ENCODE results near the gene RPS6KA1.
"Not testable (repeated sequence)": the region's sequence is repeated elsewhere in the genome, so short reads cannot be mapped to it uniquely, and the experiment has no call there.

Gene RPS6KA1

GRCh38 chr1:26529655-26530409 is at the start of gene RPS6KA1:
Gene RPS6KA1 (plus strand): TSS chr1:26529761. CDS start chr1:26529921, 160 bp downstream.
- peak; percentile 31 for DNase-seq

- no peak for DNase-seq
Observed at GRCh38 chr1:26482921-26483320, 46.6 kb upstream of the RPS6KA1 start.

GRCh38 chr1:26483980-26484379 is 45.6 kb upstream of the RPS6KA1 start:
- no peak for DNase-seq

DNA sequence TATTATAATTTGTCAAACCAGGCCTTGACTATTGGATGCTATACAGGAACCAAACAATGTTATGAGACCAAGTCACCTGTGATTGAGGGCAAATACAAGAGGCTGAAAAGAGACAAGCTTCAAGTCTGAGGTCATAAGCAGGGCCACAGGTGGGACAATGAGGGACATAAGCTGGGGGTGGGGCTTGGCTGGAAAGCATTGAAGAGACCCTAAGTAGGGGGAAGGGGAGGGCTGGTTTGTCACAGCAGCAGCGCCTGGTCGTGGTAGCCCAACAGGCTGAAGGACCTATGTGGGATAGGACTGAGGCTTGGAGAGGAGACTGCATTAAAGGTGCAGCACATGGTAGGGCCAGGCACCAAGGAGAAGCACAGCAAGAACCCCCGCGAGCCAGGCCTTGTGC is 39.4 kb upstream of the RPS6KA1 start:
- DNase-seq: no peak

GRCh38 chr1:26493267-26493666 is 36.3 kb upstream of the RPS6KA1 start:
- peak; percentile 32 for DNase-seq

GRCh38 chr1:26493938-26494337 is 35.6 kb upstream of the RPS6KA1 start:
- DNase-seq: no peak

- no peak for DNase-seq
Observed at GRCh38 chr1:26496861-26497260, 32.7 kb upstream of the RPS6KA1 start.

GRCh38 chr1:26498894-26499293 is 30.7 kb upstream of the RPS6KA1 start:
- no peak for DNase-seq

DNA sequence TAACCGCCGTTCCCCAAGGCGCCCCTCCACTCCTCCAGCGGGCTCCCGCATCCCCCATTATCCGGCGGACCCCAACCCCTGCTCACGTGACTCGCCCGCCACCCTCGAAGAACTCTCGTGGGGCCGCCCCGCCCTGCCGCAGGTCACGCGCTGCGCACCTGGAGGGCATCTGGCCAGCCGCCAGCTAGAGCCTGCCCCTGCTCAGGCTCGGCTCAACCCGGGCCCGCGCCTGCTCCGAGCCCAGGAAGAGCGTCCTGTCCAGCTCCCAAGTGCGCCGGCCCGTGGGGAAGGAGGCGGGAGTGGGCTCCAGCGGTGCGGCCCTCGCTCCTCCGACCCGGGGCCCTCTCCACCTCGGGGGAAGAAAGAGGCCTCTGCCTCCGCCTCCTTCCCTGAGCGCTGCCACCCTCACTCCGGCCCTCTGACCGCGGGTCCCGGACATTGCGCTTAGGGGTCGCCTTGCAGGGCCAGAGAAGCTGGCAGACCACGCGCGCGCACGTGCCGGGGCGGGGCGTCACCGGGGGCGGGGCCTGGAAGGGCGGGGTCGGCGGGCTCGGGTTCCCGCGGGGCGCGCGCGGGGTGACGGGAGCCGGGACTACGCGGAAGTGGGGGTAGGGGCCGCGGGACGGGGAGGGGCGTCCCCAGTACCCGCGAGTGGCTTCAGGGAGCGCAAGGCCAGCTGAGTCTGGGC is 28.9 kb upstream of the RPS6KA1 start:
- DNase-seq: no peak

DNA sequence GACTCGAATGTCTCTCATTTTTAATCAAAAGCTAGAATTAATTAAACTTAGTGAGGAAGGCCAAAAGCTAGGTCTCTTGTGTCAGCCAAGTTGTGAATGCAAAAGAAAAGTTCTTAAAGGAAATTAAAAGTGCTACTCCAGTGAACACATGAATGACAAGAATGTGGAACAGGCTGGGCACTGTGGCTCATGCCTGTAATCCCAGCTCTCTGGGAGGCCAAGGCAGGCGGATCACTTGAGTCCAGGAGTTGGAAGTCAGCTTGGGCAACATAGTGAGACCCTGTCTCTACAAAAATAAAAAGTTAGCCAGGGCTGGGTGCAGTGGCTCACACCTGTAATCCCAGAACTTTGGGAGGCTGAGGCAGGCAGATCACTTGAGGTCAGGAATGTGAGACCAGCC is 18.9 kb upstream of the RPS6KA1 start:
- not testable (repeated sequence) for DNase-seq

- not testable (repeated sequence) for DNase-seq
Observed at GRCh38 chr1:26515836-26516235, 13.7 kb upstream of the RPS6KA1 start.

GRCh38 chr1:26516987-26517765 is 12.4 kb upstream of the RPS6KA1 start:
- no peak for DNase-seq

DNA sequence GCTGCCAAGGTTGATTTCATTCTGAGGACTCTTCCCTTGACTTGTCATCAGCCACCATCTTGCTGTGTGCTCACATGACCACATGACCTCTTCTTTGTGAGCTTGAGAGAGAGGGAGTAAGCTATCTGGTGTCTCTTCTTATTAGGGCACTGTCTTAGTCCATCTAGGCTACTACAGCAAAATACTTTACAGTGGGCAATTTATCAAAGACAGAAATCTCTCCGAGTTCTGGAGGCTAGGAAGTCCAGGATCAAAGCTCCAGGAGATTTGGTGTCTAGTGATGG is 11.9 kb upstream of the RPS6KA1 start:
- peak; percentile 24 for DNase-seq

DNA sequence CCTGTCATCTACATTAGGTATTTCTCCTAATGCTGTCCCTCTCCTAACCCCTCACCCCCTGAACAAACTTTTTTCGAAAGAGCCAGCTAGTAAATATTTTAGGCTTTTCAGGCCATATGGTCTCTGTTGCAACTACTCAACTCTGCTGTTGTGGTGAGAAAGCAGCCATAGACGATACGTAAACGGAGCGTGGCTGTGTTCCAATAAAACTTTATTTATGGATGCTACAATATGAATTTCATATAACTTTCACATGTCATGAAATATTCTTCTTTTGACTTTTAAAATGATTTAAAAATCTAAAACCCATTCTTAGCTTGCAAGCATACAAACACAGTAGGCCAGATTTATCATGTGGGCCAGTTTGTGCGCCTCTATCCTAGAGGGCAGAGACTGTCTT is 11.2 kb upstream of the RPS6KA1 start:
- DNase-seq: no peak

GRCh38 chr1:26520339-26520738 is 9.2 kb upstream of the RPS6KA1 start:
- no peak for DNase-seq

DNA sequence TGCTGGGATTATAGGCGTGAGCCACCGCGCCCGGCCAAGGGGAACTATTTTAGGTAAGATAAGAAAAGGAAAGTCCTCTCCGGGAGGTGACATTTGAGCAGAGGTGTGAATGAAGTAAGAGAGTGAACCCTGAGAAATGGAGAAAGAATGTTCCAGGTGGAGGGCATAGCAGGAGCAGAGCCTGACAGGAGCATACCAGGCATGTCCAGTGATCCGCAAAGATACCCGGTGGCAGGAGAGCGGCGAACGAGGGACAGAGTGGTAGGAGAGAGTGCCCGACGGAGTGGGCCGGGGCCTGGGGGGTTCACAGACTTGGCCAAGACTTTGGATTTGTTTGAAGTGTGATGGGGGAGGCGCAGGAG is 7.9 kb upstream of the RPS6KA1 start:
- DNase-seq: no peak

- DNase-seq: no peak
Observed at GRCh38 chr1:26522073-26522472, 7.5 kb upstream of the RPS6KA1 start.

GRCh38 chr1:26524181-26524580 is 5.4 kb upstream of the RPS6KA1 start:
- no peak for DNase-seq

DNA sequence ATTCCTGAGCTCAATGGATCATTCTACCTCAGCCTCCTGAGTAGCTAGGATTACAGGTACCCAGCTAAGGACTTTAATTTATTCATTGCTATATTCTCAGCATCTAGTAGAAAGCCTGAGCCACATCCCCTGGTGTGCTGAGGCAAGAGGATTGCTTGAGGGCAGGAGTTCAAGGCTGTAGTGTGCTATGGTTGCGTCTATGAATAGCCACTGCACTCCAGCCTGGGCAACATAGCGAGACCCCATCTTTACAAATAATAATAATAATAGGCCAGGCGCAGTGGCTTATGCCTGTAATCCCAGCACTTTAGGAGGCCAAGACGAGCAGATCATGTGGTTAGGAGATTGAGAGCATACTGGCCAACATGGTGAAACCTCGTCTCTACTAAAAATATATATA is 3.3 kb upstream of the RPS6KA1 start:
- DNase-seq: no peak

DNA sequence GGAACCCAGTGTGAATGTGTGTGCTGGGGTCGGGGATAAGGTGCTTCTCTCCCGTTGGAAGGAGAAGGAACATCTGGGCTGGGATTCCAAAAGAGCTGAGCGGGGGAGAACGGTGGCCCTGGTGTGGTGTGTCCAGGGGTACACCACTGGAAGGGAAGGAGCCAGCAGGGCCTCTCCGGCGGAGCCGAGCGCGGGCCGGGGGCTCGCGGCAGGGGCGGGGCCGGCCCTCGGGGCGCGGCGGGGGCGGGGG is 231 bp upstream of the RPS6KA1 start:
- no peak for DNase-seq

GRCh38 chr1:26530410-26530894 is 891 bp downstream of the RPS6KA1 start:
- no peak for DNase-seq

- peak; percentile 16 for DNase-seq
Observed at GRCh38 chr1:26530895-26531598, 1.5 kb downstream of the RPS6KA1 start.

DNA sequence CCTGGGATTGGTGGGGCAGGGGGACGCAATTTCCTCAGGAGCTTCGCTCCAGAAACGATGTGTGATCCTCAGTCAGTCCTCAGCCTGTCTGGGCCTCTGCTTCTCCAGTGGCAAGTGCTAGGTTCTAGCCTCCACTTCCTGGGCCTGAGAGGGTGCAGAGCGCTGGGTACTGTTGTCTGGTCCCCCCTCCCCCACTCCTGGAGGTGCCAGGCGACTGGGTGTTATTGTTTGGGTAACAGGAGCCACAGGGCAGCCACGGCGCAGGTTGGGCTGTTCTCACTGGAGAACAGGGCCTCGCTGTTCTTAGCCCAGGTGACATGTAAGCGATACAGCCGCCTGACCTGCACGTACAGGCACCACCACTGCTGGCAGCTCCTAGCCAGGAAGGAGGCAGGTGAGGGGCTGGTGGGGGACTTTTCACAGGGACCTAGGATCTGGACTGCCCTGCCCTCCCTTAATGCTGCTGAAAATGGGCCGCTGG is 2.1 kb downstream of the RPS6KA1 start:
- DNase-seq: no peak
